ENCODE measurements around the gene FOXP1. TPM values are rescaled to one million over a fixed set of nuclear protein-coding genes. Genes with fewer than 3 reads are reported as not detected.

Gene FOXP1
- total RNA-seq, 1 donor from 2014 or later: 113 TPM

DNA sequence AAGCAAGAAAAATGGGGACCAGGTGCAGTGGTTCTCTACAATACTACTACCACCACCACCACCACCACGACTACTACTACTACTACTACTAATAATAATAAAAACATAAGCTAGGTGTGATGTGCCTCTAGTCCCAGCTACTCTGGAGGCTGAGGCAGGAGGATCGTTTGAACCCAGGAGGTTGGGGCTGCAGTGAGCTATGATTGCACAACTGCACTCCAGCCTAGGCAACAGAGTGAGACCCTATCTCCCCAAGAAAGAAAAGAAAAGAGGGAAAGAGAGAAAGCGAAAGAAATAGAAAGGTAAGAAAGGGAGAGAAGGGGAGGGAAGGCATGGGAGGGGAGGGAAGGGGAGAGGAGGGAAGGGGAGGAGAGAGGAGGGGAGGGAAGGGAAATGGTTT, 350.6 kb downstream of the FOXP1 start:
- Mint-ChIP-seq H3K27ac (no peak overlapping the region), H3K4me3 (no peak overlapping the region), H3K4me1 (ENCODE audit: unreplicated experiment) (peaks cover 38% of the 10 kb centered on the region)

DNA sequence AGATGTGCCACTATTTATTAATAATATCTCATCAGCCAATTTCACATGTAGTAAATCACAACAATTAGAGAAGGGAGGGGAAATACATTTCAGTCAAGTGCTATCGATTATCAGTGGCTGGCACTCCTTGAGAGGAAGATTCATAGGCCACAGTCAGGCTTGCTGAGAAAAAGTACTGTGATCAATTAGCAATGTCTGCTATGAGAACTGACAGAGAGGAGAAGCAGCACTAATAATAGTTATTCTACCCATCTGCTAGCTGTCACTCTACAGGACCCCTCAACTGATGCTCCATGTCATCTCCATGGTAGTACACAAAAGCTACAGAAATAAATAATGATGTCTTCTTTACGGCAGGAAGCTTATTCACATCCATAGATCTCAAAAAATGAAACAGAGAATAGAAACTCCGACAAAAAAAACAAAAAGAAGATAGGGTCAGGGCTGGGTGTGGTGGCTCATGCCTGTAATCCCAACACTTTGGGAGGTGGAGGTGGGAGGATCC, 351.3 kb downstream of the FOXP1 start:
- no peaks in the 10 kb centered on the region for H3K9me3 Mint-ChIP-seq
- peaks cover 35% of the 10 kb centered on the region for H3K4me1 Mint-ChIP-seq (ENCODE audit: unreplicated experiment)
- DNase-seq (ENCODE audit: extremely low spot score, unreplicated experiment): no peak
- H3K36me3 Mint-ChIP-seq: peaks cover 22% of the 10 kb centered on the region
- no peak overlapping the region for H3K27ac Mint-ChIP-seq
- no peak for TF ChIP-seq CTCF (conservative IDR thresholded peaks at IDR 0.05)
- H3K27me3 Mint-ChIP-seq: no peaks in the 10 kb centered on the region
- H3K4me3 Mint-ChIP-seq: no peak overlapping the region

More for the DNA sequence above, 350.6 kb downstream of the FOXP1 start:
- no peak for TF ChIP-seq CTCF (conservative IDR thresholded peaks at IDR 0.05)
- Mint-ChIP-seq H3K9me3 (no peaks in the 10 kb centered on the region), H3K36me3 (peaks cover 22% of the 10 kb centered on the region), H3K27me3 (no peaks in the 10 kb centered on the region)
- DNase-seq (ENCODE audit: extremely low spot score, unreplicated experiment): no peak

- TF ChIP-seq CTCF (conservative IDR thresholded peaks at IDR 0.05): no peak
- Mint-ChIP-seq H3K27ac (no peak overlapping the region), H3K9me3 (no peaks in the 10 kb centered on the region), H3K4me3 (no peak overlapping the region), H3K36me3 (peaks cover 22% of the 10 kb centered on the region), H3K27me3 (no peaks in the 10 kb centered on the region), H3K4me1 (ENCODE audit: unreplicated experiment) (peaks cover 38% of the 10 kb centered on the region)
- no peak for DNase-seq (ENCODE audit: extremely low spot score, unreplicated experiment)
Measured at GRCh38 chr3:71231680-71232079, 351.8 kb downstream of the FOXP1 start.

DNA sequence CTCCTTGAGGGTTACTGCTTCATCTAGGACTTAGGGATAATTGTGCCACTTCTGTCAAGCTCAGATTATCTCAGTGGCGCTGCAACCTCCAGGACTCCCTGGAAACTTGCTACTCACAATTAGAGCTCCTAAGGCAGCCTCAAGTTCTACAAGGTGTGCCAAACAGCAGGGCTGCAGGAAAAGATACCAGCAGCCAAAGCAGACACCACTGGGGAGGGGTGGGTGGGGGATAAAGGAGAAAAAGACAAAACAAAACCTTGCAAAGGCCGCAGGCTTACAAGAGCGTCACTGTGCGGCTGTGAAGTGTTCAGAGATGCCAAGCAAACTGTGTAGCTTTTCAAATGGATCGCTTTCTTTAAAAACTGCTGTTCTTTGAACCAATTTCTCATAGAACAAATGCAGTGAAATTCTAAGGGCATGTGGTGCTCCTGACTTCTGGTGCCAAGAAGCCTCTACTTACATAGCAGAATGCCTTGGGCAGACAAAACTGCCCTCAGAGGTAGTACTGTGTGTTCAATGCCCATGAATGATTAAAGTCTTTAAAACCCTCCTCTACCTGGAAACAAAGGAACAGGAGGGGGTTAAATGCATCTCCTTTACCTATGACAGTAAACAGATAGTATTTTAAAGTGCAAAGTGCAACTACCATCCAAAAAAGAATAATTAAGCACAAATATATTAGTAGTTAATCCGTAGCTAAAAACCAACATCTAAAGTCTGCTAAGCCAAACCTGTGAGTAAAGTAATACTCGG, 353.4 kb downstream of the FOXP1 start:
- no peaks in the 10 kb centered on the region for H3K9me3 Mint-ChIP-seq
- H3K27me3 Mint-ChIP-seq: no peaks in the 10 kb centered on the region
- H3K4me1 Mint-ChIP-seq (ENCODE audit: unreplicated experiment): peaks cover 50% of the 10 kb centered on the region
- no peak for TF ChIP-seq CTCF (conservative IDR thresholded peaks at IDR 0.05)
- no peak overlapping the region for H3K4me3 Mint-ChIP-seq
- H3K36me3 Mint-ChIP-seq: peaks cover 17% of the 10 kb centered on the region
- no peak for DNase-seq (ENCODE audit: extremely low spot score, unreplicated experiment)
- H3K27ac Mint-ChIP-seq: no peak overlapping the region

DNA sequence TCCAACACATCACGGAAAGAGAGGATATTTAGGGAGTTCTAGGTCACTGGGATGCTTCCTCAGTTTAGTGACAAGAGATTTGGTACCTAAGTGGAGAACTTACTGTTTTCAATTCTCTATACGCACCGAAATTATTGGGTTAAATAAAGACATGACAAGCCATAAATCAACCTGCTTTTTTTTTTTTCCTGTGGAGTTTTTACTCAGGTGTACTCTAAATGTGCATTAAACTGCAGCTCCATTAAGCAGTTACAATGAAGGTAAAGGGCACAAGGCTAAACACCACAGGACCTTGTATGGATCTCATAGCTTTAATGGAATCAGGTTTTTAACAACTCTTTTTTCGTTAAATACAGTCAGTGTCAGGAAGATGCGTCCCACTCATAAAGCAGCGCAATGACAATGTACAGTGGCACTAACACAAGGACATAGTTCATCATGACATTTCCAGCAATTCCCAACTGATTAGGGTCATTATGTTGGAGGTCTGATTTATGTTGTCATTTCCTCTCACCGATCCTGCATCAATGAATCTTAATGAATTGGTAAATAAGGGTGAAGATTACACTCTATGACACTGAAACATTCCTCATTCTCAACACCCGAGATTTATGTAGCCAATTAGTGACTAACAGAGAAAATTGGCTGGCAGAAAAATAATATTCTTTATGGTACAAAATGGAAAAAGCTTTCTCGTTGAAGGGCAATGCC, 355.2 kb downstream of the FOXP1 start:
- Mint-ChIP-seq H3K9me3 (no peaks in the 10 kb centered on the region), H3K4me3 (no peak overlapping the region), H3K4me1 (ENCODE audit: unreplicated experiment) (peaks cover 50% of the 10 kb centered on the region), H3K36me3 (peaks cover 12% of the 10 kb centered on the region), H3K27ac (no peak overlapping the region), H3K27me3 (no peaks in the 10 kb centered on the region)
- TF ChIP-seq CTCF (conservative IDR thresholded peaks at IDR 0.05): no peak
- no peak for DNase-seq (ENCODE audit: extremely low spot score, unreplicated experiment)

All from type B pancreatic cell (in vitro differentiated cells).